Midbrain (tissue), 1 donor: ENCODE measurements around the gene MAFG.

Source experiments
- DNase-seq: peaks from one replicate; lab custom pipeline; 2025; lab: John Stamatoyannopoulos, UW

The MAFG gene

GRCh38 chr17:81909966-81910839, 17.3 kb downstream of the MAFG start:
- DNase-seq, result no peak

- DNase-seq, result no peak
Observed at GRCh38 chr17:81909231-81909630, 18.3 kb downstream of the MAFG start.

DNA sequence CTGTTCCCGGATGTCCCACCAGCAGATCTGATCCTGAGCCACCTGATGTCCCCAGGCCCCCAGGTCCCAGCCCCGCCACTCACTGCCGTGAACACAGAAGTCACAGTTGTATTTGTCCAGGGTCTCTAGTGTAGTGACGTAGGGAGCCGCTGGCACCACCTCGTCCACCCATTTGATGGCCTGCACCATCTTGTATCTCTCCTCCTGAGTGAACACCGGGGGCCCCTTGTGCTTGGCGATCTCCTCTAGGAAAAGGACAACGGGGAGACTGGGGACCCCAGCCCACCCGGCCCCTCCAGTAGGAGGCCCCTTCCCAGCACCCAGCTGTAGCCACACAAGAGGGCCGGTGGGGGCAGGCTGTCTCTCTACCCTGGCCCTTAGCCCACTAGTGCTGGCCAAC, 18.7 kb downstream of the MAFG start:
- DNase-seq, result no peak

DNA sequence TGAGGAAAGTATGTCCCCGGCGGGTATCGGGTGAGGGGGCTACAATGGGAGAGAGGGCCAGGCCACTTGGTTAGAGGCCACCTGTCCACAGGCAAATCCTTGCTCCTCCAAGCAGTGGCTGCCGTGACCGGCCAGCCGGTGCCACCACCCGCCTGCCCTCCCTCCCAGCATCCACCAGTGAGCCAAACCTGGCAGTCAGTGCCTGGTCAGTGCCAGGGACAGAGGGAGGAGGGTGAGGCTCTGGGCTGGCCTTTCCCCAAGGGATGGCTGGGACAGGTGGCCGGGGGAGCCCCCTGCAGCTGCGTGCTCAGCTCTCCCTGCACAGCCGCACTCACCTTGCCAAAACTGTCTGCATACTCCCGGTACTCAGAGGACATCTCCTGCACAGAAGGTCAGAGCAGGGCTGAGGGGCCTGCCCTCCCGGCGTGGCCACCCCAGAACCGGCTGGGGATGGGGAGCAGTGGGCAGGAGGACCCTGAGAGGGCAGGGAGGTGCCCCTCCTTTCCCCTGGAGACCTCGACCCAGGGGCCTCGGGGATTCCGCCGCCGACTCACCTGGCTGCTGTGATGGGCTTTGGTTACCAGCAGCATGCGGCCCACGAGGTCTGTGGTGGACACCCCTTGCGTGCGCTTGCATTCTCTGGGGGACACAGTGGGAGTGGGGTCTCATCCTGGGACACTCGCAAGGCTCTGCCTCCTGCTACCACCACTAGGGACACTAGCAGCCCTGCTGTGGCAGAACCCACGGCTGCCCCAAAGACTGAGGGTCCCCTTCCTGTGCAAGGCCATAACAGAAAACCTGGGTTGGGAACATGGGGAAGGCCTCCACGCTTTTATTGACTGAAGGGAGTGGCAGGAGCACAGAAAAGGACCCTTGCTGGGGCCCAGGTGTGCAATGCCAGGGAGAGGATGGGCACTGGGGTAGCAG, 20.1 kb downstream of the MAFG start:
- DNase-seq, result no peak

DNA sequence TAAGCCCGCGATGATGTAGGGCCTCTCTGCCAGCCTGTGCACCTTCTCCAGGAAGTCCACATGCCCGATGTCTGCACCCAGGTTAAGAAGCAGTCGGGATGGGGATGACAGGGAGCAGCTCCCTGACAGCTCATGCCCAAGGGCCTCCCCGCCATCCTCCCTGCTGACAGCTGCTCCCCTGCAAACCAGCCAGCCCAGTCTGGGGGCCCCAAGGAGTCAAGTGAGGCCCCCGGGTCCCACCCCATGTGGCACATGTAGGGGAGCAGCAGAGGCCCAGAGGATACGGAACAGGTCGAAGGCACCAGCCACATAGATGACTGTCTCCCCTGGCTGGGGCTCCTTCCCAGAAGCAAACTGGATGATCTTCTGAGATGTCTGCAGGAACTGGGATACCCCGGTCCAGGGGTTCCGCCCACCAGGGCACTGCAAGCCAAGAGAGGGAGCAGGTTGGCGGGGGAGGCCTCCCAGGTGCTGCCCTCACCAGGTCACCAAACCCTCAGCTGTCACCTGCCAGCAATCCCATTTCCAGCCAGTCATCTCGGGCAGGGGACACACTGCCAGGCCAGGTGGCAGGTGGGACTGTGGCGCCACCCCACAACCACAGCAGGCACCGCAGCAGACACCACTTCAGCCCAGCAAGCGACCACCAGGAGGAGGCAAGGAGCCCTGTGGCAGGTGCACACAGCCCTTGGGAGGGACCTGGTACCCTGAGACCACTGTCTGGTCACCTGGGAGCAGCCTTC, 20.9 kb downstream of the MAFG start:
- DNase-seq, result no peak

DNA sequence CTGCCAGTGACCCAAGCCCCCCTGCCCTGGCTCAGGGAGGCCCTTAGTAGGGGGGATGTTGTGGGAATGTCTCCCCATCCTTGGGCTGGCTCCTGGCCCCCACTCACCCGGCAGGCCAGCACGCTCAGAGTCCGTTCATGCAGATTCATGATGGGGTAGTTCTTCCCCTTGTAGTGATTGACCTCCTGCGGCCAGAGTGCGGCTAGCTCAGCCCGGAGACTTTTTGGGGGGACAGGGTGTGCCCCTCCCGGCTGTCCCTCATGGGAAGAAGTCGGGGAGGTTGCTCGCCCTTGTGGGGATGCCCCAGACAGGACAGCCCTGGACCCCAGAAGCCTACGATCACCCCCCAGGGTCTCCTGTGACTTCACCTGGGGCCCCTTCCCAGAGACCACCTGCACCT, 21.5 kb downstream of the MAFG start:
- no peak for DNase-seq

GRCh38 chr17:81905424-81905875, 22.1 kb downstream of the MAFG start:
- DNase-seq, result no peak

DNA sequence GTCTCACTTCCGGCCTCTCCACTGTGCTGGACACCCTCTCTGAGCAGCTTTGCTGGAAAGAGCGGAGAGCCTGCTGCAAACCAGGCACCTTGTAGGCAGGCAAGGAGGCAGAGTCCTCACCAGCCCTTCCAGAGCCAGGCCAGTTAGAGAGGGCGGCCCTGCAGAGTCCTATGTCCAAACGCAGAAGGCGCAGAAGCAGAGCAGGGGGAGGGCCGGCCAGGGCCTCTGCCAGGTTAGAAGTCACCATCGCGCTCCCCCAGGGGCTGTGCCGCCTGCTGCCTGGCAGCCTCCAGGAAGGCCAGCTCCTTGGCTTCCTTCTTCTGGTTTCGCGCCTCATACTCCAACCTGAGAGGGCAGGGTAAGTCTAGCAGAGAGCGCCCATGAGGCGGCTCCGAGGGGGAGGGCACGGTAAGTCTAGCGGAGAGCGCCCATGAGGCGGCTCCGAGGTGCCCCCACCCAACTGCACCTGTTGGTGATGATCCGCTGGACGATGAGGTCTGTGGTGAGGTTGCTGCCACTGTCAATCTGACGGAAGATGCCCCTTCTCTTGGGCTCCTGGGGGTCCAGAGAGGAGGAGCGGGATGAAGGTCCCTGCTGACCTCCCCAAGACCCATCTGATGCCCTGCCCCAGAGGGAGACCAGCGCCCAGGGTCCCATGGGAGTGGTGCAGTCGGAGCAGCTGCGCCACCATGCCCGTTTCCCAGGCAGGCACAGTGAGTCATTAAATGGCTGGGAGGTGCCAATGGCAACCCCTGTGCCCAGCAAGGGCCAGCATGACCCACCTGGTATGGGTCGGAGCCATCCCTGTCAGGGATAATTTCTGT, 22.7 kb downstream of the MAFG start:
- no peak for DNase-seq

- DNase-seq, result no peak
Observed at GRCh38 chr17:81903896-81904599, 23.5 kb downstream of the MAFG start.

GRCh38 chr17:81903415-81903831, 24.1 kb downstream of the MAFG start:
- no peak for DNase-seq

GRCh38 chr17:81902653-81903414, 24.7 kb downstream of the MAFG start:
- DNase-seq, result no peak

DNA sequence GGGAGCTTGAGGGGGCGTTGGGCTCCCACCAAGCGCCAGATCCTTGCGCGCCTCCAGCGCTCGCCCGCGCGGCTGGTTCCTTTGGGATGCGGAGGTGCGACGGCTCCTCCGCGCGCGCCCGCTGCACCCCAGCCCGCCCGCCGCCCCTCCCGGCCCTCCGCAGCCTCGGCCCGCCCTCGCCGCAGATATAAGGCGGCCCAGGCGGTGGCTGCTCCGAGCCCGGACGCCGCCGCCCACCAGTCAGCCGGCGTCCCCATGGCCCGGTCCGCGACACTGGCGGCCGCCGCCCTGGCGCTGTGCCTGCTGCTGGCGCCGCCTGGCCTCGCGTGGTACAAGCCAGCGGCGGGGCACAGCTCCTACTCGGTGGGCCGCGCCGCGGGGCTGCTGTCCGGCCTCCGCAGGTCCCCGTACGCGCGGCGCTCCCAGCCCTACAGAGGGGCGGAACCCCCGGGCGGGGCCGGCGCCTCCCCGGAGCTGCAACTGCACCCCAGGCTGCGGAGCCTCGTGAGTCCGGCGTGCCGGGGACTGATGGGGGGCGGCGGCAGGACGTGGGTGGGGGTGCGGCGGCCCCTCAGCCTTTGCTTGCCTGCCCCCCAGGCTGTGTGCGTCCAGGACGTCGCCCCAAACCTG, 25.4 kb downstream of the MAFG start, which contains the start of gene NPB:
NPB (plus strand) TSS at position 216 of the 630 bp plus-strand sequence; CDS start at position 256, 40 bp downstream.
- no peak for DNase-seq

- no peak for DNase-seq
Observed at GRCh38 chr17:81901167-81902022, 26.1 kb downstream of the MAFG start.

DNA sequence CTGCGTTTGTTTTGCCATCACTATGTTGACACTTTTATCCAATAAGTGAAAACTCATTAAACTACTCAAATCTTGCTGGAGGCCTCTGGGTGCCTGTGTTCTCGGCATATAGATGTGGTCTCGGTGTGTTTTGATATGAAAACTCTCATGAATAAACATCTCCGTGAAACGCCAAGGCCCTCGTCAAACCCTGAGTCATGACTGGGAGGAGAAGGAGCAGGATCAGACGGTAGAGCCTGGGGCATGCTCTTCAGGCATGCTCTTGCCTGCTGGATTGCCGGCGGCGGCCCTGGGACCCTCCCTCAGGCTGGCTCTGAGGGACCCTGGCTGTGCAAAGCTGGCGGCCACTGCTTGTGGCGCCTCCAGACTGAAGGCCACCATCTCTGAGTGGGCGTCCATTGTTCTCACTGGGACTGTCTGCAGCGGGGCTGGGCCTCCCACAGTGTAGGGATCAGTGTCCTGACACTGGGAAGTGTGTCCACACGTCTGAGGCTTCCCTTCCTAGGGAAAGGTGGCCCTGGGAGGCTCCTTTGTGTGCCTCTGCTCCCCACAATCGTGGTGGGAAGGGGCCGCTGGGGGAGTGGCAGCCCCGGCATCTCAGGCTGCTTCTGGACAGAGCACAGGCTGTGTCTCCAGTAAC, 27.2 kb downstream of the MAFG start:
- no peak for DNase-seq

- DNase-seq, result no peak
Observed at GRCh38 chr17:81899514-81900166, 27.9 kb downstream of the MAFG start.

DNA sequence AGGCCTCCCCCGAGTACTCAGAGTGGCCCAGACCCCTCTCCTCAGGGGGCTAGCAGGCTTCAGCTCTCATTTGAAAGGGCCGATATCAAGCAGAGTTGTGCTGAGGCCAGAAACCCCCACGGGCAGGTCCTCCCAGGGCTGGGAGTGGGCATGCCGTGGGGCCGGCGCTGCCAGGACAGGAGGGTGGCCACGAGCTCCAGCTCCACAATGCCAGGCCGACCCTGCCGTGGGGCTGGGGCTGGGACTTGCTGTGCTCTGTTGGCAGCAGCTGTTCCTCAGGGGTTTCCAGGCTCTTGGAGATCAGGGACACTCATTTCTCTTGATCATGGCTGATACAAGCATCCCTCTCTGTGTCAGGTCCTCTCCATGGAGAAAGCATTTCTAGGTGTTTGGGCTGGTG, 28.6 kb downstream of the MAFG start:
- DNase-seq, result no peak
